ENCODE measurements around the gene PHF2.

PHF2 gene

DNA sequence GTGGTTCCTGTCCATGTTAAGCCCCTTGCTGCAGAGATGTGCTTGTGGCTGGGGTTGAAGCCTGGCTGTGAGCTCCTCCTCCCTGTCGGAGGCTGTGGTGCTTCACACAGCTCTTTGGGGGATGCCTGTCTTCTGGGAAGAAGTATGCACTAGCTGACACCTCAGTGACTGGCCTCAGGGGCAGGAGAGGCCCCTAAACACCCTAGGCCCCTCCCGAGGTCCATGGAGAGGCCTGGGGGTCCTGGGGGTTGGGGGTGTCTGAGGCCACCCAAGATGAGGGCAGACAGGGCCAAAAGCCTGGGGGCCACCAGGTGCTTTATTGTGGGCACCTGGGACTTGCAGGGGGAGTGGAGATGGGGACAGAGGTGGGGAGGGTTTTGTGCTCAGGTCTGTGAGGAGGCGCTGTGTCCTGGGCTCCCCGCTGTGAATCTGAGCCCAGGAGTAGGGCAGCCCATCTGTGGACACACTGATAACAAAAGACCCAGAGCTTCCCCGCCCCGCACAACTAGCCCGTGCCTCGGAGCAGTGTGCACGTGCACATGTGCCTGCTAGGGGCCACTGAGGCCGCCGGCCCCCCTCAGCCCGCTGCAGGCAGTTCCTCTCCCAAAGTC is 92.0 kb downstream of the PHF2 start:
- POLR2A ChIA-PET = no interaction called here
- Histone ChIP-seq H3K9me3 (ENCODE audit: control insufficient read depth, insufficient read depth, low read depth, low read length) (no peaks in the 10 kb centered on the region), H3K27ac (ENCODE audit: extremely low read depth, low read depth, low read length) (no peak overlapping the region), H3K36me3 (ENCODE audit: control insufficient read depth in 2 of 2, insufficient read depth in 1 of 2, low read length in 2 of 2) (peaks cover 0 to 20% of the 10 kb centered on the region in 2 experiments; a peak in 1 of 3 replicates), H3K4me1 (ENCODE audit: control insufficient read depth, insufficient read depth, low read length) (no peaks in the 10 kb centered on the region), H3K4me3 (ENCODE audit: low read depth, low read length) (no peak overlapping the region)
- CTCF ChIA-PET = interaction anchor here (0.6 to 1.6 kb wide), 2 partner anchors 13 to 267 kb away, joined by 3 to 5 read pairs; no protein-coding TSS in a partner anchor
- TF ChIP-seq ZIC2 (tag by site-specific recombination; IDR thresholded peaks at IDR 0.05) (no peak), GLIS2 (tag by site-specific recombination; IDR thresholded peaks at IDR 0.05) (no peak), ZBTB7A (tag by site-specific recombination; IDR thresholded peaks at IDR 0.05; ENCODE audit: low read depth) (no peak), ZNF670 (tag by site-specific recombination; IDR thresholded peaks at IDR 0.05; ENCODE audit: low read depth) (no peak), ZNF292 (tag by site-specific recombination; IDR thresholded peaks at IDR 0.05; ENCODE audit: borderline replicate concordance, low read depth) (no peak), ZNF423 (tag by site-specific recombination; IDR thresholded peaks at IDR 0.05) (no peak), ZXDB (tag by site-specific recombination; IDR thresholded peaks at IDR 0.05) (no peak), ZNF121 (tag by site-specific recombination; IDR thresholded peaks at IDR 0.05) (no peak), ZNF488 (tag by site-specific recombination; IDR thresholded peaks at IDR 0.05) (no peak), ZNF211 (tag by site-specific recombination; IDR thresholded peaks at IDR 0.05; ENCODE audit: low read depth) (no peak), ZNF280D (tag by site-specific recombination; IDR thresholded peaks at IDR 0.05) (no peak), ZNF692 (tag by site-specific recombination; IDR thresholded peaks at IDR 0.05) (no peak), ZNF426 (tag by site-specific recombination; IDR thresholded peaks at IDR 0.05) (no peak), ZNF433 (tag by site-specific recombination; IDR thresholded peaks at IDR 0.05; ENCODE audit: low read depth) (no peak), SCRT1 (tag by site-specific recombination; IDR thresholded peaks at IDR 0.05; ENCODE audit: borderline replicate concordance) (no peak), TCF7L2 (IDR thresholded peaks at IDR 0.05; ENCODE audit: borderline replicate concordance, low read depth, low read length) (no peak), GFI1B (tag by site-specific recombination; IDR thresholded peaks at IDR 0.05) (no peak), ZNF354C (tag by site-specific recombination; IDR thresholded peaks at IDR 0.05; ENCODE audit: borderline replicate concordance, low read depth) (no peak)
- TF ChIP-seq, protein P1, sequence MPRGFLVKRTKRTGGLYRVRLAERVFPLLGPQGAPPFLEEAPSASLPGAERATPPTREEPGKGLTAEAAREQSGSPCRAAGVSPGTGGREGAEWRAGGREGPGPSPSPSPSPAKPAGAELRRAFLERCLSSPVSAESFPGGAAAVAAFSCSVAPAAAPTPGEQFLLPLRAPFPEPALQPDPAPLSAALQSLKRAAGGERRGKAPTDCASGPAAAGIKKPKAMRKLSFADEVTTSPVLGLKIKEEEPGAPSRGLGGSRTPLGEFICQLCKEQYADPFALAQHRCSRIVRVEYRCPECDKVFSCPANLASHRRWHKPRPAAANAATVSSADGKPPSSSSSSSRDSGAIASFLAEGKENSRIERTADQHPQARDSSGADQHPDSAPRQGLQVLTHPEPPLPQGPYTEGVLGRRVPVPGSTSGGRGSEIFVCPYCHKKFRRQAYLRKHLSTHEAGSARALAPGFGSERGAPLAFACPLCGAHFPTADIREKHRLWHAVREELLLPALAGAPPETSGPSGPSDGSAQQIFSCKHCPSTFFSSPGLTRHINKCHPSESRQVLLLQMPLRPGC (tag by site-specific recombination; IDR thresholded peaks at IDR 0.05) = no peak

All from HEK293 (cell line).